ENCODE results near the gene KATNA1.

KATNA1 gene

GRCh38 chr6:149614337-149614736 lies 34.2 kb downstream of the KATNA1 start:
- in situ Hi-C loops (cut with MboI; ENCODE audit: low sequenced_read_pairs): no loop called here

GRCh38 chr6:149608381-149608982 lies 40.0 kb downstream of the KATNA1 start:
- in situ Hi-C loops (cut with MboI; ENCODE audit: low sequenced_read_pairs): no loop called here

DNA sequence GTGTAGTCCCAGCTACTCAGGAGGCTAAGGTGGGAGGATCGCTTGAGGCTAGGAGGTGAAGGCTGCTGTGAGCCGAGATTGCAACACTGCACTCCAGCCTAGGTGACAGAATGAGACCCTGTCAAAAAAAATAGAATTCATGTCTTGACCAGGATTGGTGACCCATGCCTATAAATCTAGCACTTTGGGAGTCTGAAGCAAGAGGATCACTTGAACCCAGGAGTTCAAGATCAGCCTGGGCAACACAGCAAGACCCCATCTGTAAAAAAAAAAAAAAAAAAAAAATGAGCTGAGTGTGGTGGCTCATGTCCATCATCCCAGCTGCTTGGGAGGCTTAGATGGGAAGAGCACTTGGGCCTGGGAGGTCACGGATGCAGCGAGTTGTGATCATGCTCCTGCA lies 48.0 kb downstream of the KATNA1 start:
- in situ Hi-C loops (cut with MboI; ENCODE audit: low sequenced_read_pairs): no loop called here

- in situ Hi-C loops (cut with MboI; ENCODE audit: low sequenced_read_pairs): no loop called here
Observed at GRCh38 chr6:149593408-149593807, 55.1 kb downstream of the KATNA1 start.

GRCh38 chr6:149592983-149593382 lies 55.5 kb downstream of the KATNA1 start:
- in situ Hi-C loops (cut with MboI; ENCODE audit: low sequenced_read_pairs): no loop called here

GRCh38 chr6:149586149-149586548 lies 62.4 kb downstream of the KATNA1 start:
- in situ Hi-C loops (cut with MboI; ENCODE audit: low sequenced_read_pairs): no loop called here

DNA sequence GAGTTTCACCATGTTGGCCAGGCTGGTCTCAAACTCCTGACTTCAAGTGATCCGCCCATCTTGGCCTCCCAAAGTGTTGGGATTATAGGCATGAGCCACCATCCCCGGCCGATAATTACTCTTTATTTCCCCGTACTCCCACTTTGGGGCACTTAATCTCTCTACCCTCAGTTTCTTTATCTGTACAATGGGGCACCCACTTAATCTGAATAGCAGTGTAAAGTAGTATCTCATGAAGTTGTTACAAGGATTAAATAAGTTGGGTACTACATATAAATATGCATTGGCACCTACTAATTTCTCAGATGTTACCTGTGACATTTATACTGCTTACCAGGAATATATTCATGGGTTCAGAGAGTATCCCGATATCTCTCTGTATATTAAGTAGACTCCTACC lies 67.2 kb downstream of the KATNA1 start:
- in situ Hi-C loops (cut with MboI; ENCODE audit: low sequenced_read_pairs): no loop called here

DNA sequence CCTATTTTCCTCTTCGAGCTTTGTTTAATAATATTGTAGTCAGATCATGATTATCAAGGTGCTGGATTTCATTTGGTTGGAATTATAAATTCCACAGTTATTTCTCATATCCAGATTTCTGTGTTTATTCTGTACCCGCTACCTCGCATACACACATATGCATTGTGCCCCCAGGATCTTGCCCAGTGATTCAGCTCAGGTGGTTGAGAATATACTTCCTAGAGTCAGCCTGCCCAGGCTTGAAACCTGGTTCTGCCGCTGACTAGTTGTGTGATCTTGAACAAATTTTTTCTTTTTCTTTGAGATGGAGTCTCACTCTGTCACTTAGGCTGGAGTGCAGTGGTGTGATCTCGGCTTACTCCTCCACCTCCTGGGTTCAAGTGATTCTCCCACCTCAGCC lies 67.6 kb downstream of the KATNA1 start:
- in situ Hi-C loops (cut with MboI; ENCODE audit: low sequenced_read_pairs): no loop called here

- in situ Hi-C loops (cut with MboI; ENCODE audit: low sequenced_read_pairs): no loop called here
Observed at GRCh38 chr6:149567945-149568585, 80.4 kb downstream of the KATNA1 start.

GRCh38 chr6:149567194-149567586 lies 81.3 kb downstream of the KATNA1 start:
- in situ Hi-C loops (cut with MboI; ENCODE audit: low sequenced_read_pairs): no loop called here

DNA sequence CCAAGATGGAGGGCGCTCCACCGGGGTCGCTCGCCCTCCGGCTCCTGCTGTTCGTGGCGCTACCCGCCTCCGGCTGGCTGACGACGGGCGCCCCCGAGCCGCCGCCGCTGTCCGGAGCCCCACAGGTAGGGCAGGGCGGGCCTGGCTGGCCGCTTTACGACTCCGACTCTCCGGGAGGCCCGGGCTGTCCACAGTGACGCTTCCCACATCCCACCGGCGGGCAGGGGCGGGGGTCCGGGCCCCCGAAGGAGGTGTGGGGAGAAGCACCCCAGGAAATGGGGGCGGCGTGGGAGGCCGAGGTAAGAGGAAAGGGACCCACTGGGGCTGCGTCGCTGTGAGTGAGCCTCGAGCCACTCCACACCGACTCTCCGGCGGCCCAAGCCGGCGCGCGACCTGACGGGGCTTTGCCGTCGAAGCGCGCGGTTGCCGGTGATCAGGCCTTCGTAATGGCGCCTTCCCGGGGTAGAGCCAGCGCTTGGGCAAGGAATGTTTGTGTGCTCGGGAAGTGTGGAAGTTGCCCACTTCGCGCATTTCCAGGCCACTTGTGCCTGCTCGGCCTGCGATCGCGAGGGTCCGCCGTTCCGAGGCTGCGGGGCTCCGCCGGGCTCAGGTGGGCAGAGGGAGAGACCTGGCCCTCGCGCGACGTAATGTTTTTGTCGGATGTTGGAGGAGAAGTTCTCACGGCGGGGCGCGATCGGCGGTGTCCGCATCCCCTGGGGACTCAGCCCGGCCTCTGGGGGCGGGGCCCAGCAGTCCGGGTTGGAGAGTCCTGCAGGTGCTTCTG lies 81.9 kb downstream of the KATNA1 start:
- in situ Hi-C loops (cut with MboI; ENCODE audit: low sequenced_read_pairs): no loop called here

DNA sequence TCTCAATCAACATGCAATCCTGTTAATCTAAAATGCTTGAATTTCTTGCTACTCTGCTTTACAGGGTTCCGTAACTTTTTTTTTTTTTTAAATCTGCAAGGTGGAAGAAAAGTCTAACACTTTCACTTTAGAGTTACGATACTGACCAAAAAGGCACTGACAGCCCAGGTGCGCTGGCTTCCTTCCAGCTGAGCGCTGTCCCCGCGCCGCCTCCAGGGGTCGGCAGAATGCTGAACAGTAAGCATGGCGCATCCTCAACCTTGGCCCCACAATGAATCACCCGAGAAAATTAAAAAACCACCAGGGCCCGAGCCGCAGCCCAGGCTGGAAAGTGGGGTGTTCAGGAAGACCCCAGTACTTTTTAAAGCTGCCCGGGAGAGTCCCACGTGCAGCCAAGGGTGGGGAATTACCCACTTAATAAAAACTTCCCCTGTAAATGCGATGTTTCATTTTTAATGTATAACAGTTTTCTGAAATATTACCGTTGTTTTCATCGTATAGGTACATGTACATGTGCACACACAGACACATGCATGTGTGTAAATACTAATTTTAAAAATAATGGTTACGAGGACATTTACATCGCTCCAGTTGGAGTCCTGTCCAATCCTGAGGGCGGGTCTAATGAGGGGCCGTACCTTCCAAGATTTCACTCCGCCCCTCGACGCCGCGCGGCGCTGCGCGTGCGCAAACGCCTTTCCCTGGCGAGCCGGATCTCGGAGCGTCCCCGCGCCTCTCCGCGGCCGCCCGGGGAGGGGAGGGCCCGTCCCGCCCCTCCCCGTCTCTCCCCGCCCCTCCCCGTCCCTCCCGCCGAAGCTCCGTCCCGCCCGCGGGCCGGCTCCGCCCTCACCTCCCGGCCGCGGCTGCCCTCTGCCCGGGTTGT lies 82.7 kb downstream of the KATNA1 start, which contains the start of gene GINM1:
GINM1 (plus strand) TSS at position 849 of the 883 bp plus-strand sequence. CDS start 40 bp downstream, outside the sequence.
- in situ Hi-C loops (cut with MboI; ENCODE audit: low sequenced_read_pairs): no loop called here

DNA sequence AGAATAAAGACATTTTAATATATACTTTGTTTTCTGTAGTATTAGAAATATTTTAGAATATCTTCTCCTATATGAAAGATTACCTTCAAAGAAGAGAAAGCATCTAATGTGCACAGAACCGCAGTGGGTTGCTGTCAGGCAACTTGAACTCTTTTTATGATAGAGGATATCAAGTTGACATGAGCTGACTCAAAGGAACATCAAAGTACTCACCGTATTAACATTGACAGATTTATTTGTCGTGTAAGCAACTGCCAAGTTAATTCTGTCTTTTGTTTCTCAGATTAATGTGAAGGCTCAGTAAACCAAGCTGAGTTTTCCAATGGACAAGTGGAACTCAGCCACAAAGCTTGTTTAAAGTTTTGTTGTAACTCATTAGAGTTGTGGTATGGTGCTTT lies 84.6 kb downstream of the KATNA1 start:
- in situ Hi-C loops (cut with MboI; ENCODE audit: low sequenced_read_pairs): no loop called here

GRCh38 chr6:149563203-149563927 lies 85.1 kb downstream of the KATNA1 start:
- in situ Hi-C loops (cut with MboI; ENCODE audit: low sequenced_read_pairs): no loop called here

- in situ Hi-C loops (cut with MboI; ENCODE audit: low sequenced_read_pairs): no loop called here
Observed at GRCh38 chr6:149560736-149561135, 87.8 kb downstream of the KATNA1 start.

- in situ Hi-C loops (cut with MboI; ENCODE audit: low sequenced_read_pairs): no loop called here
Observed at GRCh38 chr6:149559389-149559788, 89.1 kb downstream of the KATNA1 start.

DNA sequence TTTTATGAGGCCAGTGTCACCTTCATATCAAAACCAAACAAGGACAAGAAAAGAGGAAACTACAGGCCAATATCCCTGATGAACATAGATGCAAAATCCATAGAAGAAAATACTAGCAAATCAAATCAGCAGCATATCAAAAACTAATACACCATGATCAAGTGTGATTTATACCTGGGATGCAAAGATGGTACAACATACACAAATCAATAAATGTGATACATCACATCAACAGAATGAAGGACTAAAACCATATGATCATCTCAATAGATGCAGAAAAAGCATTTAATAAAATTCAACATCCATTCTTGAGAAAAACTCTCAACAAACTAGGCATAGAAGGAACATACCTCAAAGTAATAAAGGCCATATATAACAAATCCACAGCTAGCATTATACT lies 90.5 kb downstream of the KATNA1 start:
- in situ Hi-C loops (cut with MboI; ENCODE audit: low sequenced_read_pairs): no loop called here

GRCh38 chr6:149551920-149552319 lies 96.6 kb downstream of the KATNA1 start:
- in situ Hi-C loops (cut with MboI; ENCODE audit: low sequenced_read_pairs): no loop called here

GRCh38 chr6:149545754-149546471 lies 102.6 kb downstream of the KATNA1 start, which contains the start of gene PPIL4:
TSS of gene PPIL4 (minus strand) at chr6:149546043. CDS start at chr6:149546005, 38 bp downstream.
- in situ Hi-C loops (cut with MboI; ENCODE audit: low sequenced_read_pairs): no loop called here

All from HL-60/S4 treated with phorbol 12-myristate 13-acetate at 8.2 ng/mL for 4 days and 3 days (cell line).